Measurements from ENCODE around the gene HCRT. TPM values are rescaled to one million over a fixed set of nuclear protein-coding genes. Genes with fewer than 3 reads are reported as not detected.

The HCRT gene
- total and polyA plus RNA-seq, 2 of the 4 experiments (the other 2 are of a cell fraction): not detected

- H3K9me3 ChIP-seq (ENCODE audit: control insufficient read depth, insufficient read depth, low read length): no peaks in the 10 kb centered on the region
- no TSS peak for BruUV-seq (replicated peaks)
- no peak for DNase-seq
- H2AK9ac ChIP-seq (replicated peaks; ENCODE audit: low read depth, low read length, poor library complexity): no peak overlapping the region
- H3K4me3 ChIP-seq (ENCODE audit: insufficient read depth, low read depth, low read length): no peak overlapping the region
- dilution Hi-C loops (cut with HindIII; ENCODE audit: low sequenced_read_pairs, unreplicated experiment): no loop called here
- no peak overlapping the region for H3K18ac ChIP-seq (ENCODE audit: low read depth, low read length)
- CTCF ChIA-PET: interaction anchor here (1.7 kb wide), 1 partner anchor 8 kb away, joined by 8 read pairs; no protein-coding TSS in a partner anchor
- no peaks in the 10 kb centered on the region for H3K9me1 ChIP-seq (ENCODE audit: insufficient read depth, low read length)
- no peak overlapping the region for H2BK15ac ChIP-seq (ENCODE audit: low read depth, low read length)
- no peaks in the 10 kb centered on the region for H3K27me3 ChIP-seq (ENCODE audit: control insufficient read depth, insufficient read depth, low read length)
- H4K5ac ChIP-seq (ENCODE audit: low read depth, low read length): no peak overlapping the region
- TF ChIP-seq MAZ (IDR thresholded peaks at IDR 0.05; ENCODE audit: borderline replicate concordance, low read depth, low read length): no peak
- no peak for TF ChIP-seq BHLHE40 (IDR thresholded peaks at IDR 0.05; ENCODE audit: low read depth, low read length)
- TF ChIP-seq CEBPB (IDR thresholded peaks at IDR 0.05; ENCODE audit: low read depth, low read length): no peak
- in situ Hi-C loops (cut with MboI; ENCODE audit: low sequenced_read_pairs): no loop called here
- H3K27ac ChIP-seq (ENCODE audit: insufficient read depth, low read length): no peak overlapping the region
- H3K14ac ChIP-seq (replicated peaks; ENCODE audit: low read depth, low read length): no peak overlapping the region
- H3K36me3 ChIP-seq (ENCODE audit: control insufficient read depth, insufficient read depth, low read length): peaks cover 41% of the 10 kb centered on the region
- no peak overlapping the region for H3K4me2 ChIP-seq (ENCODE audit: low read depth, low read length)
- WGBS, 2 experiments (ENCODE audit: extremely low coverage in 2 of 2, insufficient read length in 1 of 2): no CpG with 5 or more reads among the region's 2 CpGs
- no peak overlapping the region for H3K56ac ChIP-seq (ENCODE audit: extremely low read depth, insufficient read depth, low read length)
- no peak overlapping the region for H4K8ac ChIP-seq (ENCODE audit: low read depth in 2 of 2, low read length in 2 of 2)
- intact Hi-C loops (cut with micrococcal nuclease): no loop called here
- no peak overlapping the region for H3K23ac ChIP-seq (ENCODE audit: low read depth, low read length)
- H2BK5ac ChIP-seq (ENCODE audit: low read depth, low read length, poor library complexity, severe bottlenecking): no peak overlapping the region
- no peak overlapping the region for H2BK20ac ChIP-seq (ENCODE audit: low read depth, low read length)
- no peak overlapping the region for H2AK5ac ChIP-seq (ENCODE audit: low read depth, low read length)
- ATAC-seq (ENCODE audit: low read depth): no peak
- H2AFZ ChIP-seq (replicated peaks; ENCODE audit: low read length, poor library complexity): no peak overlapping the region
- H4K20me1 ChIP-seq (ENCODE audit: insufficient read depth, low read length): no peaks in the 10 kb centered on the region
- no peak overlapping the region for H2BK120ac ChIP-seq (ENCODE audit: low read depth, low read length)
- no peak overlapping the region for H4K91ac ChIP-seq (ENCODE audit: insufficient read depth, low read depth, low read length)
- H3K4ac ChIP-seq (ENCODE audit: low read depth, low read length): no peak overlapping the region
- H3K79me1 ChIP-seq (ENCODE audit: low read depth in 1 of 2, low read length in 2 of 2): peaks cover 4 to 5% of the 10 kb centered on the region in 2 experiments; a peak in 2 of 4 replicates
- POLR2A ChIA-PET (ENCODE audit: unreplicated experiment): interaction anchor here (0.5 kb wide), 1 partner anchor 1411 kb away, joined by 9 read pairs; no protein-coding TSS in a partner anchor
- H3K4me1 ChIP-seq (ENCODE audit: control insufficient read depth, insufficient read depth, low read length): no peaks in the 10 kb centered on the region
- no peak overlapping the region for H3K9ac ChIP-seq (ENCODE audit: low read depth, low read length)
Measured at GRCh38 chr17:42214156-42214555, 28.9 kb upstream of the HCRT start.

Data from IMR-90 (cell line).